HFF-Myc (cell line): ENCODE measurements around the gene NRAP.
A peak's percentile ranks its signal among the peaks of the same experiment; 100 is the strongest.

Experiments
- DNase-seq: peaks from one replicate; pipeline ENCODE4 v3.0.0-alpha.2; 2011; ENCODE audit warnings: low read depth; ENCODE audit errors: extremely low read depth
- H3K4me3 ChIP-seq: replicated peaks from 2 replicates; pipeline ENCODE4 v1.5.1; 2011; ENCODE audit warnings: low read depth, mild to moderate bottlenecking, control low read depth, low read length
- CTCF ChIP-seq: IDR thresholded peaks from 2 replicates; pipeline ENCODE4 v1.5.1; 2012; ENCODE audit warnings: mild to moderate bottlenecking, low read depth, low read length, control low read depth; ENCODE audit errors: missing control alignments

NRAP gene

GRCh38 chr10:113709221-113709838, 45.5 kb upstream of the NRAP start:
- H3K4me3 ChIP-seq, result no peak overlapping the region
- no peak for TF ChIP-seq CTCF
- peak; percentile 31 for DNase-seq

- DNase-seq, result no peak
- no peak for TF ChIP-seq CTCF
- no peak overlapping the region for H3K4me3 ChIP-seq
Observed at GRCh38 chr10:113708640-113709039, 44.8 kb upstream of the NRAP start.

- DNase-seq, result no peak
- no peak for TF ChIP-seq CTCF
- no peak overlapping the region for H3K4me3 ChIP-seq
Observed at GRCh38 chr10:113706623-113707022, 42.8 kb upstream of the NRAP start.

DNA sequence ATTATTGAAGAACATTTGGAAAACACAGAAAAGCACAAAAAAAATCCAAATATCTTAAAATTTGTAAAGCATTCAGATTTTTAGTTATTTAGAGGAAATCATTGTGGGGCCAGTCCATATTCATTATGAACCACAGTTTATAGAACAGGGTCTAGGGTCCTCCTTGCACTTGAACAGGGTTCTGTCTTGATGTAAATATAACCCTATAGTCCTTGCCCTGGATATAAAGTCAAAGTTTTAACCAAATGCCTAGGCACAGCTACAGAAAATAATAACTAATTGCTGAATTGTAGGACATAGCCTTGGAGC, 41.5 kb upstream of the NRAP start:
- no peak for TF ChIP-seq CTCF
- no peak for DNase-seq
- no peak overlapping the region for H3K4me3 ChIP-seq

- no peak for DNase-seq
- TF ChIP-seq CTCF, result peak; percentile 74
- H3K4me3 ChIP-seq, result no peak overlapping the region
Observed at GRCh38 chr10:113704637-113705343, 40.9 kb upstream of the NRAP start.

DNA sequence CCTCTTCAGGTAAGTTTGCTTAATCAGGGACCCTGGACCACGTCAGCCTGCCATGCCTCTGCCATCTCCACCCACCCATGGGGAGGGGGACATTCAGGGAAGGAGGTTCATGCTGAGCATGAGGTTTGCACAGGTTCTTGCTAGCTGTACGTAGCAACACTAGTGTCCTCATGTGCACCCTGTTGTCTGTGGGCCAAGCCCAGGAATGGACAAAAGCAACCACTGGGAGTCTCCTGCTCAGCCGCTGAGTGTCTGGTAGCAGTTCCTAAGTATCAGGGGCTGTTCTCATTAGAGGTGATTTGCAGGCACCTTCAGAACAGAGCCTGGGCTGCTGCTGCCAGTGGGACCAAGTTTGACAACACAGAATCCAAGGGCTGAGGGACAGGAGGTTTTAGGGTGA, 33.8 kb upstream of the NRAP start:
- no peak overlapping the region for H3K4me3 ChIP-seq
- no peak for TF ChIP-seq CTCF
- no peak for DNase-seq

DNA sequence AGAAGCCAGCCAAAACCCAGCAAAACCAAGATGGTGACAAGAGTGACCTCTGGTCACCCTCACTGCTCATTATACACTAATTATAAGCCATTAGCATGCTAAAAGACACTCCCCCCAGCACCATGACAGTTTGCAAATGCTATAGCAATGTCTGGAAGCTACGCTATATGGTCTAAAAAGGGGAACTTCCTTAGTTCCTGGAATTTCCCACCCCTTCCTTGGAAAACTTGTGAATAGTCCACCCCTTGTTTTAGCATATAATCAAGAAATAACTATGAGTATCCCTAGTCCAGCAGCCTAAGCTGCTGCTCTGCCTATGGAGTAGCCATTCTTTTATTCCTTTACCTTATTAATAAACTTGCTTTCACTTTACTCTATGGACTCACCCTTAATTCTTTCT, 31.9 kb upstream of the NRAP start:
- no peak overlapping the region for H3K4me3 ChIP-seq
- DNase-seq, result no peak
- TF ChIP-seq CTCF, result no peak
